Right forelimb (tissue), 1 donor: ENCODE measurements around the gene CALML6.
"Not testable (repeated sequence)": the region's sequence is repeated elsewhere in the genome, so short reads cannot be mapped to it uniquely, and the experiment has no call there.

Source experiments
- DNase-seq: peaks from one replicate; pipeline ENCODE4 v3.0.0-alpha.2; 2018

Gene CALML6

DNA sequence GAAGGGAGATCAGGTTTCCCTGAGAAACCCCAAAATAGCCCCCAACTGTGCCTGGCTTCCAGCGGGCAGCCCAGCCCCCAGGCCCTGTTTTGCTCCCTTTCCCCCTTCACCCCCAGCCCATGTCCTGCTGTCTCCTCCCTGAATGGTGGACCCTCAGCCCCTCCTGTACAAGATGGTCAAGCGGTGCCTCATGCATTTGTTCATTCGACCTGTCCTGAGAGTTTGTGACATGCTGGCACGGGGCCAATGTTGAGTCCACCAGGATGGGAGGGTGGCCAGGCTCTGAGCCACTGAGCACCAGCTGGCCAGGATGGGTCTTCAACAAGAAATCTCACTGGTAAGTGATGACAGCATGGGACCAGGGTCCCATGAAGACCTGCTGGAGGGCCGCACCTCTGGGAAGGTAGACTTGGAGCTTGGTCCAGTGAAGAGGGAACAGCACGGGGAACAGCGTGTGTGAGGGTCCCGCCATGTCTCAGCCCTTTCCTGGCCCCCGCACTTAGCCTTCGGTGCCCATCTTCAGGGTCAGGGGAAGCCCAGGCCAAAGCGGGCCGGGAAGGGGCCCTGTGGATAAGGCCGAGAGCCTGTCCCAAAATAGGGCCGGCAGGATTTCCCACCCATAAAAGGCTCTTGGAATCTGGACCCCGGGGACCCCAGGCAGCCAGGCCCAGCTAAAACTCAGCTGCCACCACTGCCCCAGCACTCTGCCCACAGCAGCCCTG is at the start of gene CALML6:
Gene CALML6 (plus strand): TSS at position 290 of the 722 bp plus-strand sequence. CDS start 21 bp downstream, at position 311.
- DNase-seq, result peak; percentile 44

GRCh38 chr1:1867164-1867563 is 47.9 kb upstream of the CALML6 start:
- DNase-seq, result no peak

DNA sequence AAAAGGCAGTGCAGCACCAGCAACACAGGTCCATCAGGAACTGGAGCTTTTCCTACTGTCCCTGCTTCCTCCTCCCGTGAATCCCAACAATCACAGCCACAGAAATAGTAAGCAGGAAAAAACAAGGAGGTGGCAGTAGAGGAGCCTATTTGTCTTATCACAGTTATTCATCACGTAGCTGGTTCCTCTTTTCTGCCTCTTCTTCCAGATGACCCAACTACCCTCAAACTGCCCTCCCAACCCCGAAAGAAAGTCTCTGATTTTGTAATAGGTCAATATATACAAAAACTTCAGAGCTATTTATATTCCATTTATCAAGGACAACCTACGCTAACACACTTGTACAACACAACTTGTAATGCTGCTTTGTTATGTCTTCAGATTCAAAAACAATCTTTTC is 45.6 kb upstream of the CALML6 start:
- DNase-seq, result no peak

- DNase-seq, result no peak
Observed at GRCh38 chr1:1872329-1872994, 42.6 kb upstream of the CALML6 start.

DNA sequence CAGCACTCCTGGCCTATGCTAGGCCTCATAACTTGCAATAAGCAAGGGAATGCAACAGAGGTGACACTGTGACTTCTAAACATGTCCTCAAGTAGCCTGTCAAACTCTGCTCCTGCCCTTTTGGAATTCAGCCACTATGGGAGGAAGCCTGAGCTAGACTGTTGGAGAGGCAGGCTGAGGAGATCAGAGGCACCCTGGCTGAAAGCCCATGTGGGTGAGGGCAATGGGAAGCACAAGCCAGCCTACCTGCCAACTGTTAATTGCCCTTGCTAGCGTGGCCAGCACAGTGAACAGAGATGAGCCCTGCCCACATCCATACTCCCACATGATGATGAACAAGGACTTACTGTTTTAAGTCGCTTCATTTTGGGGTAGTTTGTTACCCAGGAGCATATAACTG is 41.9 kb upstream of the CALML6 start:
- DNase-seq, result no peak

DNA sequence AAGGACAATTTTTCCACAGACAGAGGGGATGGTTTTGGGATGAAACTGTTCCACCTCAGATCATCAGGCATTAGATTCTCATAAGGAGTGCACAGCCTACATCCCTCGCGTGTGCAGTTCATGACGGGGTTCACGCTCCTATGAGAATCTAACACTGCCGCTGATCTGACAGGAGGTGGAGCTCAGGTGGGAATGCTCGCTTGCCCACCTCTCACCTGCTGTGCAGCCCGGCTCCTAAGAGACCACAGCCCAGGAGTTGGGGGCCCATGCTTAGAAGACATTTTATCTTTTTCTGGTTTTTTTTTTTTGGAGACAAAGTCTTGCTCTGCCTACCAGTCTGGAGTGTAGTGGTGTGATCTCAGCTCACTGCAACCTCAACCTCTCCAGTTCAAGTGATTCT is 40.2 kb upstream of the CALML6 start:
- no peak for DNase-seq

GRCh38 chr1:1875932-1876331 is 39.1 kb upstream of the CALML6 start:
- no peak for DNase-seq

DNA sequence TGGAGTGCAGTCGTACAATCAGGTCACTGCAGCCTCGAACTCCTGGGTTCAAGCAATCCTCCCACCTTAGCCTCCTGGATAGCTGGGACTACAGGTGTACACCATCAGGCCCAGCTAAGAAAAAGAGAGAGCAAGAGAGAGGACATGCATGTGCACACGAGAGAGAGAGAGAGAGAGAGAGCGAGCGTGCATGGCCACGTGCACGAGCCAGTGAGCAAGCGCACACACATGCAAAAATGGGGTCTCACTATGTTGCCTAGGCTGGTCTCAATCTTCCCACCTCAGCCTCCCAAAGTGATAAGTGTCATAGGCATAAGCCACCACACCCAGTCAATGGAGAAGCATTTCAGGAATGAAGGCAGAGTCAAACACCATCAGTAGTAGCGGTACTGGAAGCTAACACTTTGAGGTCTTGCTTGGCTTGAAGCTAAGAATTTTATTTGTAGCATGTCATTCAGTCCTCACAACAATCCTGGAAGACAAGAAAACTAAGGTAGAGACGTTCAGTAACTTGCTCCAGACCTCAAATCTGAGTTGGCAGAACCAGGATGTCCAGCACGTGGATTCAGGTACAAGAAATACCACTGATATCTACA is 38.6 kb upstream of the CALML6 start:
- no peak for DNase-seq

DNA sequence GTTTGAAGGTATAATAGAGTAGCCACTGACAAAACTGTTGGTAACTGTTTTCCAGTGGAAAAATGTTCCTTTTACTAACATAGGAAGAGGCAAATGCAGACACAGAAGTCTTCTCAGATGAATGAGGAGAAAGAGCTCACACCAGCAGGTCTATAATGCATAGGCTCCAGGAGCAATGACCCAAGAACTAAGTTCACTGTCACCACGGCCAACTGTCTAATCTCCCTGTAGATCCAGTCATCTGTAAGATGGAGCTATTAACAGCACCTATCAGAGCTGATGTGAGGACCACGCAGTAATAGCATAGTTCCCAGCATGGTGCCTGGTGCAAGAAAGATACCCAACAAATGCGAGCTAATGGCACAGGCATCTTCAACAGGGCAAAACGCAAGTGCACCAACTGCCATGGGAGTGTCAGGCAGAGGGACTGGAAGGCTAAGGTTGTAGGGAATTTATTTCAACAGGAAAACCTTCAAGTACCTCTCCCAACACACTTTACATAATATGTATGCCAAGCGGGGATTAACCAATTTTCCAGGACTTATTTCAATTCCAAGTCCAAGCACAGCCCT is 37.1 kb upstream of the CALML6 start:
- no peak for DNase-seq

- no peak for DNase-seq
Observed at GRCh38 chr1:1879942-1880341, 35.1 kb upstream of the CALML6 start.

- no peak for DNase-seq
Observed at GRCh38 chr1:1880617-1881312, 34.3 kb upstream of the CALML6 start.

DNA sequence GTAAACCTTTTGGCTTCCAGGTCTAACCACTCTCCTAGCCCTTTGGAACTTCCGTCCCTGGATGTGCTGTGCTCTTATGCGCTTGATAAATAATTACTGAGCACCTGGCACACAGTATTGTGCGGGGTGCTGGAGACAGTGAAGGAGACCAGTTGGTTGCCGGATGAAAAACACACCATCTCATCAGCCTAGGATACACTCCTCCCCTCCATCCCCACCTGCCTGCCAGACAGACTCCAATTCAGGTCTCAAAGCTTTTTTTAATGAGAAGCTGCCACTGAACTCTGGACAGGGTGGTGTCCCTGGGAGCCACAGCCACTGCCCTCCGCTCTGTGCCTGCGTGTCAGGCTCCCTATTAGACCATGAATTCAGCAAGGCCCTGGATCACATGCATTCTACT is 33.3 kb upstream of the CALML6 start:
- DNase-seq, result no peak

DNA sequence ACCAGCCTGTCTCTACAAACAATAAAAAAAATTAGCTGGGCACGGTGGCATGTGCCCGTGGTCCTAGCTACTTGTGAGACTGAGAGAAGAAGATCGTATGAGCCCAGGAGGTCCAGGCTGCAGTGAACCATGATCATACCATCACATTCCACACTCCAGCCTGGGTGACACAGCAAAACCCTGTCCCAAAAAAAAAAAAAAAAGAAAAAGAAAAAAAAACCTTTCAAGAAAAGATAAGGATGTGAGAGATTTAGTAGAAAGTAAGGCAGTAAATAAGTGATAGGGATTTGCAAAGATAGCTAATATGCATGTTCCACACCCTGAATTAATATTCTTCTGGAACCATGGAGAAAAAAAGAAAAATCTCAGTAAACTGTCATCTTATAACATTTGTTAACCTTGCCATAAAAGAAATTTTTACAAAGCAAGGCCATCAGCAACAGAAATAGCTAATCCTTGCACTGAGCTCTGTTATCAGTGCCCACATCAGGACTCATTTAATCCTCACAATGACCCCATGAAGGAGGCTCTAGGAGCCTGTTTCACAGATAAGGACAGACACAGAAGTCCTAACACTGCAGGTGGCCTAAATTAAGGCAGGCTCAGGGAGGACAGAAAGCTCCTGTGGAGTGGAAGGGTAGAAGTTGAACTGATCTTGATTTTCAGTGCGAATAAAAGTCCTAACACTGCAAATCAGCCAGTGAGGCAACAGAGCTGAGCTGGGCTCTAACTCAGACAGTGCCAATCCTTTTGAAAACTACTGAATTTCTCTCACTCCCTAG is 31.8 kb upstream of the CALML6 start:
- DNase-seq, result no peak

DNA sequence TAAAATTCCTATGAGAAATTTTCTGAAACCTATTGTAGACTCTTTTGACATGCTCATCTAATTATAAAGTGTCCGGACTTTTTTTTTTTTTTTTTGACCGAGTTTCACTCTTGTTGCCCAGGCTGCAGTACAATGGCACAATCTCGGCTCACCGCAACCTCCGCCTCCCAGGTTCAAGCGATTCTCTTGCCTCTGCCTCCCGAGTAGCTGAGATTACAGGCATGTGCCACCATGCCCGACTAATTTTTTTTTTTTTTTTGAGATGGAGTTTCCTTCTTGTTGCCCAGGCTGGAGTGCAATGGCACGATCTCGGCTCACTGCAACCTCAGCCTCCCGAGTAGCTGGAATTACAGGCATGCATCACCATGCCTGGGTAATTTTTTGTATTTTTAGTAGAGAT is 31.2 kb upstream of the CALML6 start:
- DNase-seq, result not testable (repeated sequence)

GRCh38 chr1:1889090-1889750 is 25.8 kb upstream of the CALML6 start:
- DNase-seq, result no peak

DNA sequence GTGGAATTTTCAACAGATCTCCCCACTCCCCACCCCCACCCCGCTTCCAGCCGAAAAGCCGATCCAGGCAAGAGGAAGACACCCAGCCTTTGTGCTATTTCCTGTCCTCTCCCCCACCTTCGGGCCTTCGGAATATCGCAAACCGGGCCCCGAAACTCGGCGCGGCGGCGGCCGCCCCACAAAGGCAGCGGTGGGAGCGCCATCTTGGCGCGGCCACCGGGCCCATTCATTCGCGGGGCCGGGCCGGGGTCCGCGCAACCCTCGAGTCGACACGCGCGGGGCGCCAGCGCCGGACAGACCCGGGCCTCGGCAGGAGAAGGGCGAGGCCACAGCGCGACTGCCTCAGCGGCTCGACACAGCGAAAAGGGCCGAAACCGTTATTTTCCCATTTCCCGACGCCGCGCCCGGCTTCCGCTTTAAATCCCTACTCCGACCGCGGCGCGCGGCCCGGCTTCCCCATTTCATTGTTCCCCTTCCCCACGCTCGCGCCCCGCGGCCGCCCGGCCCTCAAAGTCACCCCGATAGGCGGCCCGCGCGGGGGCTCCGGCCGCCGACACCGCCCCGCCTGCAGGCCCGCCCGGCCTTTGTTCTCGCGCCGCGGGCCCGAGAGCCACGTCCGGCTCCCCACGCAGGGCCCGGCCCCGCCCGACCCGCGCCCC is 25.1 kb upstream of the CALML6 start:
- DNase-seq, result peak; percentile 73

GRCh38 chr1:1890506-1891348 is 24.3 kb upstream of the CALML6 start, which contains the start of gene GNB1:
TSS of gene GNB1 (minus strand) at chr1:1891087. CDS start at chr1:1825453, 65,634 bp downstream.
- DNase-seq, result peak; percentile 97

DNA sequence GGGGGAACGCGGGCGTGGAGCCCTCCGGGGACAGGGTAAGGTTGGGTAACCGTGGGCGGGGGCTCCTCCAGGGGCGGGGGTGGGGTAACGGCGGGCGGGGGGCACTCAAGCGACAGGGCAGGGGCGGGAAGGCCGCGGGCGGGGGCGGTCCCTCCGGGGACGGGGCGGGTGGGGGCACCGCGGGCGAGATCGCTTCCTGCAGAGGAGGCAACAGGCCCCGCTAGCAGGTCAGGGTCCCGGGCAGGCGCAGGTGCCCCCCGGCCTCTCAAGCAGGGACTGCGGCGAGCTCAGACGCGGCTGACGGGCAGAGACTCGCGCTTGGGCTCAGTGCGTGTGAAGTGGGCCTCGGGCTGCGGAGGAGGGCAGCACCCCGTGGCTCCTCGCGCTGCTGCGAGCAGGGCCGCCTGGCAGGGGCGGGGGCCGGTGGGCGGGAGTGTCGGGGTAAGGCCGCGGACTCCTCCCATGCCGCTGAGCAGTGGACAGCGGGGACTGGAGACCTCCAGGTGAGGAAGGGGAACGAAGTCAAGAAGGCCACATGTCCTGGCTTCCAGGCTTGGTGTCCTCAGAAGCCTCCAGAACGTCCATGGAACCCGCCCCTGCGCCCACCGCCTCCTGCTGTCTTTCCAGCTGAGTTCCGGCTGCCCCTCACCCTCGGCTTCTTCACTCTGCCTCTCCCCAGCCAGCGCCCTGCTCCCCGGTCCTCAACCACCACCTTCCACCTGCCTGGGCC is 23.5 kb upstream of the CALML6 start:
- no peak for DNase-seq

DNA sequence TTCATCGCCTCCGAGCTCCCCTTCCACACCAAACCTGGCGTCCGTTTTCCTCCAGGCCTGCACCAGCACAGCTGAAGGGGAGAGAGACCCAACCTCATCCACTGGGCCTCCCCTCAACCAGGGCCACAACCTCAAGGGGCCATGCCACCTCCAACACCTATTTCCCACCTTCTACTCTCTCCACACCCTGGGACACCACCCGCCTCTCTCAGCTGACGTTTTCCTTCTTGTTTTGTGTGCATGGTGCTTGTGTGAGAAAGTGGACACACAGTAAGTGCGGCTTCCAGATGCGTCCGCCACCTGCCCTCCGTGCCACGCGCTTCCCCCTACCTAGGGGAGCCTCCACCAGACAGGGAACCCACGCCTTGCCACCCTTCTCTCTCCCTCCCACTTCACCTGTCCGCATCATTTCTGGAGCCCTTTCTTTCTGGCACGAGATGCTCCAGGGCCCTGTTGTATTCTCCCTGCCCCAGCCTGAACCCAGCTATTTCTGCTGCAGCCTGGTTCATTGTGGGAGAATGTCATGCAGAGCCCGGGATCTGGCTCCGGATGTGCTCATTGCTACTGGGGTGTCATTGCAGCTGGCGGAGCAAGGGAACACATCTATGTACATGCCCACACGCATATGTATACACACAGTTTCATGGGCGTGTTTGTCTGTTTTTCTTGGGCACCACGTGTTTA is 22.8 kb upstream of the CALML6 start:
- DNase-seq, result no peak
